ENCODE measurements around the gene PPIA.
"Not testable (repeated sequence)": the region's sequence is repeated elsewhere in the genome, so short reads cannot be mapped to it uniquely, and the experiment has no call there.

PPIA gene

GRCh38 chr7:44827567-44827966 lies 31.1 kb downstream of the PPIA start:
- no peak for DNase-seq (ENCODE audit: low spot score)

GRCh38 chr7:44838751-44839150 lies 42.3 kb downstream of the PPIA start:
- no peak for DNase-seq (ENCODE audit: low spot score)

- not testable (repeated sequence) for DNase-seq (ENCODE audit: low spot score)
Observed at GRCh38 chr7:44842675-44843074, 46.2 kb downstream of the PPIA start.

DNA sequence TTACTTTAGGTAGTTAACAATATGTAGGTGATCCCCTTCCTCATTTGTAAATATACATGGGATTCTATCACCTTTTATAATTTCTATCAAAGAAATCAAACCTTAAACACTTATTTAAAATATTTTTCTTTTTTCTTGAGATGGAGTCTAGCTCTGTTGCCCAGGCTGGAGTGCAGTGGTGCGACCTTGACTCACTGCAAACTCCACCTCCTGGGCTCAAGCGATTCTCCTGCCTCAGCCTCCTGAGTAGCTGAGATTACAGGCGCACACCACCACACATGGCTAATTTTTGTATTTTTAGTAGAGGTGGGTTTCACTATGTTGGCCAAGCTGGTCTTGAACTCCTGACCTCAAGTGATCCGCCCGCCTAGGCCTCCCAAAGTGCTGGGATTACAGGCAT lies 47.0 kb downstream of the PPIA start:
- DNase-seq (ENCODE audit: low spot score): not testable (repeated sequence)

DNA sequence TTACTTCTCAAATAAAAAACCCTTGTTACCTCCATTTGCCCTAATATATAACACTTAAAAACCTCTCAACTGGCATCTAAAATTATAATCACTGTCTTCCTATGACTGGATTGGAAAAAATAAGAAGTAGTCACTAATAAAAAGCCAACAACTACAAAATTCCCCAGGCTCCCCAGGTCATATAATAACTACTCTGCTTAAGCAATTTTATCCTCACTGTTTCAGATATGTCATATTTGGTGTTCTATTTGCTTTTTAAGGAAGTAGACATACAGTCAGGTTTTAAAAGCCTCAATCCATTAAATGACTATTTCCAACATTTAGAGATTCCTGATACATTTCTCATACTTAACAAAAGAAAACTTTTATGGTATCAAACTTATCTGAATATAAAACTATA lies 49.0 kb downstream of the PPIA start:
- DNase-seq (ENCODE audit: low spot score): no peak

GRCh38 chr7:44846390-44846789 lies 49.9 kb downstream of the PPIA start:
- not testable (repeated sequence) for DNase-seq (ENCODE audit: low spot score)

DNA sequence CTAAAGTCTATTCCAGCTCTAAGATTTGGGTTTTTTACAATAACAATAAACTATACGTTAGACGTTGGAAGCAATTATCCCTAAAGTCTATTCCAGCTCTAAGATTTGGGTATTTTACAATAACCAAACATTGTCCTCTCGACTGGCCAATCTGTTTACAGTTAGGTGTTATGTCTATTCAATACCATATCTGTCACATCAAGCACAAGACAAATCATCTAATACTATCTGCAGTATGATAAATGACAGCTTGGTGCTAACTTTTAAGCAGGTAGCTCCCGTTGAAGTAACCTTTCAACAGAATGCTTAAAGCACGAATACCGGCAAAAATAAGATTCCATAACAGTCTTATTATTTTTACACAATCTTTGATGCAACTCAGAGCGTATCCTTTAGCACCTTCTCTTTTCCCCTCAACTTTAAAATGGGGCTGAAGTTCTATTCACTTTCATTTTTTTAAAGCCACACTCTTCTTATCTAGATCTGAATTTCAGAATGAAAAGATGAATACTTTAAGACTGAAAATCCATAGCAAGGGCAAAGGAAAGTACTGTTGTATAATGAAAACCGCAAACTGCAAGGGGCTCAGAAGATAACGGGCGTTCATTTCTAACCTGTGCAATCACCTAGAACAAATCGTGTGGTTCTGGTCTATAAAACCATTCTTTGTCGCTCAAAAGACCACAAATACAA lies 50.5 kb downstream of the PPIA start:
- no peak for DNase-seq (ENCODE audit: low spot score)

GRCh38 chr7:44847509-44847919 lies 51.0 kb downstream of the PPIA start:
- DNase-seq (ENCODE audit: low spot score): peak; percentile 95

GRCh38 chr7:44847920-44848634 lies 51.6 kb downstream of the PPIA start, which contains the start of gene H2AZ2:
Gene H2AZ2, minus strand, starts transcription at chr7:44848087. Its CDS starts 116 bp downstream, at chr7:44847971.
- DNase-seq (ENCODE audit: low spot score): peak; percentile 99

DNA sequence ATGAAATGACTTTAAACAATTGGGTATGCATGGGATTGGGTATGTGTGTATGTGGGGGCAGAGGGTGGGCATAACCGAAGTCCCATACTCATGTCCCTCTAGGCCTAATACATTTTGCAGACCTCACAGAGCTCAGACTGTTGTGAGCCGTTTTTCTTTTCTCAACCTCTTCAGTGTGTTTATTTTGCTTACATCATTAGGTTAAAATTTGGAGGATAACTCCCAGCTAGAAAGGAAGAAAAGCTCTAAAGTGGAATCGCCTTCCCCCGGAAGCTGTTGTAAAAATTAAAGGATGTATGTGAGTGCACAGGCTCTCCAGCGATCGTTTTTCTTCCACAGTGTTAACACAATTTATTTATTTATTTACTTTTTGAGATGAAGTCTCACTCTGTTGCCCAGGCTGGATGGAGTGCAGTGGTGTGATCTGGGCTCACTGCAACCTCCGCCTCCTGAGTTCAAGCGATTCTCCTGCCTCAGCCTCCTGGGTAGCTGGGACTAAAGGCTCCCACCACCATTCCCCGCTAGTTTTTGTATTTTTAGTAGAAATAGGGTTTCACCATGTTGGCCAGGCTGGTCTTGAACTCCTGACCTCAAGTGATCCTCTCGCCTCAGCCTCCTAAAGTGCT lies 52.9 kb downstream of the PPIA start:
- no peak for DNase-seq (ENCODE audit: low spot score)

- DNase-seq (ENCODE audit: low spot score): no peak
Observed at GRCh38 chr7:44849885-44850544, 53.5 kb downstream of the PPIA start.

- no peak for DNase-seq (ENCODE audit: low spot score)
Observed at GRCh38 chr7:44852590-44852989, 56.1 kb downstream of the PPIA start.
